Omental fat pad (tissue), 4 donors: ENCODE results near the gene TRAP1. TPM values are rescaled to one million over a fixed set of nuclear protein-coding genes. Genes with fewer than 3 reads are reported as not detected.

Experiments used
- ATAC-seq: fragments of 150-250 bp; one replicate; pipeline ENCODE4 v1.9.1; 2016; ENCODE audit warnings: mild to moderate bottlenecking, moderate library complexity; ENCODE audit not compliant: low FRiP score
- DNase-seq: peaks from one replicate; pipeline ENCODE4 v3.0.0-alpha.2; 2019; ENCODE audit warnings: low spot score
- total RNA-seq, 4 donors: library from RNA; depleted of rRNA; stranded (reverse); fragments of >200 nt; gene quantifications; one replicate each; pipeline ENCODE4 v1.1.0, GENCODE V29; 2016
- TF ChIP-seq, protein P1 (sequence below), 3 donors: fragments of 450-650 bp; IDR thresholded peaks; one replicate each; pipeline ENCODE4 v1.5.1; 2016 to 2017; ENCODE audit warnings: antibody characterized with exemption in 3 of 3, mild to moderate bottlenecking in 3 of 3, moderate library complexity in 2 of 3

TRAP1 gene
- total RNA-seq, 4 donors from 2014 or later: 53.4 to 79.9 (median 70.5) TPM

DNA sequence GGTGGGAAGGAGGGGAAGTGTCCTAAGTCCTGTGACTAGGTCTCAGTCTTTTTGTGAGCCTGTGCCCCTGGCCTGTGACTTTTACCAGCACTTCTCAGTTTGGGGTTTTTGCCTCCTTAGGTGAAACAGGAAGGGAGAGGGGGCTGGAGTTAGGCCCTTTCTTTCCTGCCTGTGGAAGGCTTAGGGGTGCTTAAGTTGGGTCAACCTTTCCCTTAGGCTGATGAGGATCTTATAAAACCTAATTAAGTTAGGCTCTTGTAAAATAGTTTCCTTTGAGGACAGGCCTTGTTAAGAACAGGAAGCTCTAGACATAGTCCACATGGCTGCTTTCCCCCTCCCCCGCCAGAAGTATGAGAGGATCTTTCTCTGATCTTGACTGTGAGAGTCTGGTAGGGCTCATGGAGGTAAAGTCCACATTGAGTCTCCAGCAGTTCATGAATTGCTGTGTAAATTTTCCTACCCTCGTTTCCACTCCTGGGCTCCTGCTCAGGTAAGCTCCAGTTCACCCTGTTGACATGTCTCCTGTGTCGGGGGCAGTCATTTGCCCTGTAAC lies 79.9 kb downstream of the TRAP1 start:
- no peak for DNase-seq
- TF ChIP-seq, protein P1, sequence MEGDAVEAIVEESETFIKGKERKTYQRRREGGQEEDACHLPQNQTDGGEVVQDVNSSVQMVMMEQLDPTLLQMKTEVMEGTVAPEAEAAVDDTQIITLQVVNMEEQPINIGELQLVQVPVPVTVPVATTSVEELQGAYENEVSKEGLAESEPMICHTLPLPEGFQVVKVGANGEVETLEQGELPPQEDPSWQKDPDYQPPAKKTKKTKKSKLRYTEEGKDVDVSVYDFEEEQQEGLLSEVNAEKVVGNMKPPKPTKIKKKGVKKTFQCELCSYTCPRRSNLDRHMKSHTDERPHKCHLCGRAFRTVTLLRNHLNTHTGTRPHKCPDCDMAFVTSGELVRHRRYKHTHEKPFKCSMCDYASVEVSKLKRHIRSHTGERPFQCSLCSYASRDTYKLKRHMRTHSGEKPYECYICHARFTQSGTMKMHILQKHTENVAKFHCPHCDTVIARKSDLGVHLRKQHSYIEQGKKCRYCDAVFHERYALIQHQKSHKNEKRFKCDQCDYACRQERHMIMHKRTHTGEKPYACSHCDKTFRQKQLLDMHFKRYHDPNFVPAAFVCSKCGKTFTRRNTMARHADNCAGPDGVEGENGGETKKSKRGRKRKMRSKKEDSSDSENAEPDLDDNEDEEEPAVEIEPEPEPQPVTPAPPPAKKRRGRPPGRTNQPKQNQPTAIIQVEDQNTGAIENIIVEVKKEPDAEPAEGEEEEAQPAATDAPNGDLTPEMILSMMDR (IDR thresholded peaks at IDR 0.05): no peak
- ATAC-seq: no peak

DNA sequence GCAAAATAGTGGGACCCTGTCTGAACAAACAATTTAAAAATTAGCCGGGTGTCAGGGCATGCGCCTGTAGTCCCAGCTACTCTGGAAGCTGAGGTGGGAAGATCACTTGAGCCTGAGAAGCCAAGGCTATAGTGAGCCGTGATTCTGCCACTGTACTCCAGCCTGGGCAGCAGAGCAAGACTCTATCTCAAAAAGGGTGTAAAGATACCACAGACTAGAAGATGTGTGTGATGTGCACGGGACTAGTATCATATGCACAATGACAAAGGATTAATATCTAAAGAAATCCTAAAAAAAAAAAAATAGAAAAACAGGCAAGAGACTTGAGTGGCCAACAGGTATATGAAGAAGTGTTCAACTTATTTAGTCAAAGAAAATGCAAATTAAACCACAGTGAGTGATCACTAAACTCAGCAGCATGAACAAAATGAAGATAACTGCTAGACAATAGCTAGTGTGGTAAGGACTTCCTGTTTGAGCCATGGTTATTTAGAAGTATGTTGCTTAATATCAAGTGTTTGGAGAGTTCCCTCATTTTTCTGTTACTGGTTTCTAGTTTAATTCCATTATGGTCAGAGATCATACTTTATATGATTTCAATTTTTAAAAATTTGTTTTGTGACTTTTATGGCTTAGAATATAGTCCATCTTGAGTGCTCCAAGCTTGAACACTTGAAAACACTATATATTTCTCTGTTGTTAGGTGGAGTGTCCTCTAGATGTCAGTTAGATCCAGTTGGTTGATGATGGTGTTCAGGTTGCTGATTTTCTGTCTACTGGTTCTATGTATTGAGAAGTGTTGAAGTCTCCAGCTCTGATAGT lies 91.2 kb downstream of the TRAP1 start:
- TF ChIP-seq, protein P1 (IDR thresholded peaks at IDR 0.05): no peak
- DNase-seq (no peak), ATAC-seq (no peak)

DNA sequence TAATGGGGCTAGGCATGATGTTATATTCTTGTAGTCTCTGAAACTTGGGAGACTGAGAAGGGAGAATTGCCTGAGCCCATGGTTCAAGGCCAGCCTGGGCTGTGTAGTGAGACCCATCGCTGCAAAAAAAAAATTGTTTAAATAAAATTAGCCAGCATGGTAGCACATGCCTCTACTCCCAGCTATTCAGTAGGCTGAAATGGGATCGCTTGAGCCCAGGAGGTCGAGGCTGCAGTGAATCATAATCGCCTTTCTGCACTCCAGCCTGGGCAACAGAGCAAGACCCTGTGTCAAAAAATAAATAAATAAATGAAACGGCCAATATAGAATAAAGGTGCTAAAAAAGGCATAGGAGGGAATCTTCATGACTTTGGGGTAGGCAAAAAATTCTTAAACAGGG lies 92.0 kb downstream of the TRAP1 start:
- TF ChIP-seq, protein P1 (IDR thresholded peaks at IDR 0.05): no peak
- ATAC-seq: no peak
- no peak for DNase-seq

DNA sequence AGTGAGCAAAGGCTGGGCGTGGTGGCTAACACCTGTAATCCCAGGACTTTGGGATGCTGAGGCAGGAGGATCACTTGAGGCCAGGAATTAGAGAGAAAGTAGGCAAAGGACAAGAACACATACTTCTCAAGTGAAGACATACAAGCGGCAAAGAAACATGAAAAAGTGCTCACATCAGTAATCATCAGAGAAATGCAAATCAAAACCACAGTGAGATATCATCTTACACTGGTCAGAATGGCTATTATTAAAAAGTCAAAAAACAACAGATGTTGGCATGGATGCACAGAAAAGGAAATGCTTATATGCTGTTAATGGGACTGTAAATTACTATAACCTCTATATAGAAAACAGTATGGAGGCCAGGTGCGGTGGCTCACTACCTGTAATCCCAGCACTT lies 93.7 kb downstream of the TRAP1 start:
- ATAC-seq: no peak

DNA sequence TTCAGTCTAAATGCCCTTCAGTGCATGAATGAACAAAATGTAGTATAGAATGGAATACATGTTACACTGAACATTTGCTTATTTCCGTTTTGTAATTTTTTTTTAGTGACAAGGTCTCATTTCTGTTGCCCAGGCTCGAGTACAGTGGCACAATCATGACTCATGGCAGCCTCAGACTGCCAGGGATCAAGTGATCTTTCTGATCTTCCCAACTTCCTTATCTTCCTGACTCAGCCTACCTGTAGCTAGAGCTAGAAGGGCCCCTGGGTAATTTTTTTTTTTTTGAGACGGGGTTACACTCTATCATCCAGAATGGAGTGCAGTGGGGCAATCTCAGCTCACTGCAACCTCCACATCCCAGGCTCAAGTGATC lies 98.6 kb downstream of the TRAP1 start:
- no peak for DNase-seq
- ATAC-seq: no peak
- TF ChIP-seq, protein P1 (IDR thresholded peaks at IDR 0.05): no peak

More for the DNA sequence above, 93.7 kb downstream of the TRAP1 start:
- no peak for DNase-seq
- TF ChIP-seq, protein P1 (IDR thresholded peaks at IDR 0.05): no peak

DNA sequence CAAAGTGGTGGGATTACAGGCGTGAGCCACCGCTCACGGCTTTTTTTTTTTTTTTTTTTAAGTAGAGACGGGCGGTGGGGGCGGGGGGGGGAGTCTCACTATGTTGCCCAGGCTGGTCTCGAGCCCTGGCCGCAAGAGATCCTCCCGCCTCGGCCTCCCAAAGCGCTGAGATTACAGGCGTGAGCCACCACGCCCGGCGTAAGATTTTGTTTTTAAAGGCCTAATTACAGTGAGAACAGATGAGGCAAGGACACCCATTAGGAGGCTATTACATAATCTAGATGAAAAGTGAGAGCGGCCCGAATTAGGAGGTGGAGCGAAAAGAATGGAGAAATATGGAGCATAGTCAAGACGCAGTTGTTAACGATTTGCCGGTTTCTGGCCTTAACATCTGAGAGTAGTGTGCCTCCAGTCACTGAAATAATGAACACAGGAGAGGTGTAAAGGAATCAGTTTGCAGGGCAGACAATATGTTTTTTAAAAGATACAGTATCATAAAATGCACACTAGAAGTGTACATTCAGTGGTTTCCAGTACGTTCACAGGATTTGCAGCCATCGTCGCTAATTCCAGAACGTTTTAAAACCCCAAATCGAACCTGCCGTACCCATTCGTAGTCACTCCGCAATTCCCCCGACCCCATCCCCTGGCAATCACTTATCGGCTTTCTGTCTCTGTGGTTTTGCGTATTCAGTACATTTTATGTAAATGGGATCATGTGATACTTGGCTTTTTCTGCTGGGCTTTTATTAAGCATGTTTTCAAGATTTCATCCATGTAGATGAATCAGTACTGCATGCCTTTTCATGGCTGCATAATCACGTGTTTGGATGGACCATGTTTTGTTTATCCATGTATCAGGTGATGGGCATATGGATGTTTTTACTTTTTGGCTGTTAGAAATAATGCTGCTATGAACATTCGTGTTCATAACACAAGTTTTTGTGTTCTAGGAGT lies 104.5 kb downstream of the TRAP1 start:
- ATAC-seq (no peak), DNase-seq (no peak)
- TF ChIP-seq, protein P1 (IDR thresholded peaks at IDR 0.05): no peak
